GM21447 (cell line): ENCODE results near the gene COMMD4.

Source experiments
- ATAC-seq: cut with Tn5 transposase; IDR thresholded peaks from one replicate; pipeline ENCODE4 v1.9.1; 2021; ENCODE audit not compliant: unreplicated experiment

COMMD4 gene

DNA sequence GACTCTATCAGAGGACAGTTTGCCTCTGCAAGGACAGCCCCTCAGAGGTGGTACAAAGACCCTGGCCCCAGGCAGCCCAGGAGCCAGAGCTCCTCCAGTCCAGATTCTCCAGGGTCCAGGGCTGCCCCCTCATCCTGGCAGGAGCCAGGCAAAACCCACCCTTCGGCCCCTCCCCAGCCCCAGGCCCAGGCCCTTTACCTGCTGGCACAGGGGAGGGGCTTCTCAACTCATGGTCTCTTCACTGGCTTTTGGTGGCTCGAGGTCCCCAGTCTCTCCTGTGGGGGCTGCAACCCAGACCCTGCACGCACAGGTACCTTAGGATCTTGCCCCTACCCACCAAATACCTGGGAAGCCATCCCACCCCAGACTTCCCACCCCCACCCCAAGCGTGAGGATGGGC, 19.5 kb downstream of the COMMD4 start:
- no peak for ATAC-seq

DNA sequence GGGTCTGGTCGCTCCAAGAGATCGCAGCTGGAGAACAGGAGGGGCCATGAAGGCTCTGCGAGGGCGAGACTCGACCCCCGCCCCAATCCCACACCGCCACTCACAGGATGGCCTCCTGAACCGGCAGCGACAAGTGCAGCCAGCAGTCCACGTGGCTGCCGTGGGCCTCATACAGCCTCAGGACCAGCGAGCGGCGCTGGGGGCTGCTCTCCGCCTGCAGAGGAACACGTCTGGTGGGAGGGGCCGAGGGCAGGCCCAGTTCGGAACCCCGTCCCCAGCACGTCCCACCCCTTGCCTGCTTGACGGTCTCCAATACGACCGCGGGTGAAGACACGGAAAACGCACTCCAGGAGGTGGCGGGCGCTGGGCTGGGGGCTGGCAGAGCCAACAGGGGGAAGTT, 20.1 kb downstream of the COMMD4 start:
- ATAC-seq: no peak

DNA sequence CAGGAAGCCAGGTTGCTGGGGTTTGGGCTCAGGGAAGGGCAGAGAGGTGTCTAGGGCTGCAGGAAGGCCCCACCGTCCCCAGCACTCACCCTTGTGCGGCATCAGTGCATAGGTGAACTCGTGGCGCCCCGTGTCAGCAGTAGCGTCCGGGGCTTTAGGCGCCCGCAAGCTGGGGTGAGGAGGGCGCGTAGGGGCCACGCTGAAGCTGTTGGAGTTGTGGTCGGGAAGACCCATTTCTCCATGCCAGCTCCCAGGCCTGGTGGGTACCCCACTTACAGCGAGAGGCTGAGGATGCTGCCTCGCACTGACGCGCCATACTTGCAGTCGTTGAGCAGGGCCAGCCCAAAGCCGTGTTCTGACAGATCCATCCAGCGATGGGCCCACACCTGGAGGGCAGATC, 20.7 kb downstream of the COMMD4 start:
- no peak for ATAC-seq

DNA sequence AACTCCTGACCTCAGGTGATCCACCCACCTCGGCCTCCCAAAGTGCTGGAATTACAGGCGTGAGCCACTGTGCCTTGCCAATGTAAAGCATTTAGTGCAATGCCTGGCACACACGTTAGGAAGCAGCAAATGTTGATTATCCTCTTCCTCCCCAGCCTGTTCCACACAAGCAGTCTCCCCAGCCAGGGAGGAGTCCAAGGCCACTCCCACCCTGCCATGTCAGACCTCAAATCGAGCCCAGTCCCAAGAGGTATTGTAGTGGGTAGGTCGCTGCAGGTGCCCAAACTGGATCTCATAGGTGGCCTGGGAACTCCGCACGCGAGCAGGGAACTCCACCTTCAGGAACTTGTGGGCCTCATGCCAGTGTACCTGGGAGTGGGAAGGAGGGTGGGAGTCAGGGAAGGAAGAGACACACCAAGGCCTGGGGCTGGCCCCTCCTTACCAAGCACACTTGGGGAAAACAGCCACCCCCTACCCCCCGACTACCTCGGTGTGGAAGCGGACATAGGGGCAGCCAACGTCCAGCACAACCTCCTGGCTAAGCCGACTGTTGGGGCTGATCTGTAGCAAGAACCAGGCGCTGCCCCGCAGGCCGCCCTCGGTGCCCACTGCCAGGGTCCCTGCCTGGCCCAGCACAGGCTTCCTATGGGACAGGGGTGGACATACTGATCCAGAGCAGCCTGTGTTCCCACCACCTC, 22.3 kb downstream of the COMMD4 start:
- no peak for ATAC-seq

DNA sequence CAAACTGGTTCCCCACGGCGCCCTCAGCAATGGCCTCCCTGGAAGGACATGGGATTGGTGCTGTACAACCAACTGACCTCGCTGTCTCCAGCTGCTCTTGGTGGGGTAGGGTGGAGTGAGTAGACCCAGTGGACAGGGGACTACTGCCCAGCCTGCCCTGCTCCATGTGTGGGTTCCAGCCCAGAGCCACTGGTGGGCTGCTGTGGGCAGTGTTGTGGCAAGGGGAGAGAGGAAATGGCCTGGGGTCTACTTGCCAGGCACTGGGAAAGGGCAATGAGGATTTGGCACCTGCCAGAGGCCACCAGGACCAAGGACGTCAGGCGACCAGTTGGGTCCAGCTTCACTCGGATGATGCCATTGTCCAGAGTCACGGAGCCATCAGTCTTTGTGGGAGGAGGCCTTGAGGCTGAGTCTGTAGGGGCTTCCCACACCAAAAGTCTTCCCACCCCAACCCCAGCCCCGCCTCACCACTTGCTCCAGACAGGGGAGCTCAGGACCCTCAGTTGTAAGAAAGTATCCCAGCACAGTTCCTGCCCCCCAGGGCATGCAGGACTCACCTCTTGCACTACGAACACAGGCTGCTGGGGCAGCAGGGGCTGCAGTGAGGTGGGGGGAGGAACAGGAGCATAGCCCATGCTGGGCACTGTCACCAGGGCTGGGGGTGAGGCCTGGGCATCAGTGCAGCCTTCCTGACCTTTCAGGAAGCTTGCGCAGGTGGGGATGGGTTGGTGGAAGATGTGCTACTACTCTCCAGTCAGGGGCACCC, 23.1 kb downstream of the COMMD4 start:
- no peak for ATAC-seq

DNA sequence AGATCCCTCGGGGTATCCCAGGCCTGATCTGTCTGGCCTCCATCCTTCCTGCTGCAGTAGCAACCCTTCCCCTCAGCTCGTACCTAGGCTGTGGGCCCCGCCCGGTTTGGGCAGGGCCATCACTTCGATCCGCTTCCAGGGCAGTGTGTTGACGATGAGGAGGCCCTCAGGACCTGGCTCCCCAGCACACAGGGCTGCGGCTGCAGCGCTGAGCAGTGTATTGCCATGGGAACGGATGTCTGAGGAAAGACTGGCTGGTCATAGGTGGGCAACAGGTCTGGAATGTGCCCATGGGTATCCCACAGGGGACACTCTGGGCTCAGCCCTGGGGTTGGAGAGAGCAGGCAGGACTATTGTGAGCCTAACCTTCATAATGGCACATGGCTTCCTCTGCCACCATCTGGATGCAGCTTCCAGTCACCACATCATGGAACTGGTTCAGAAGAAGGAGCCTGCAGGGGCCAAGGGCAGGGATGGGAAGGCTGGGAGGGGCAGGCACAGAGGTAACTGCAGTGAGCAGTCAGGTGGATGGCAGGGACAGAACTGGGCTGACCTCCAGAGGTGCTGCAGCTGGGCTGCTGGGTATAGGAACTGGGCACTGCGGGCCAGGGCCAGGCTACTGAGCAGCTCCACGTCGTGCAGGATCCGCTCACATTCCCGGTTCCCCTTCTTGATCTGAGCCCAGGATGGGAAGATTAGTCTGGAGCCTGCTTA, 23.8 kb downstream of the COMMD4 start:
- no peak for ATAC-seq

DNA sequence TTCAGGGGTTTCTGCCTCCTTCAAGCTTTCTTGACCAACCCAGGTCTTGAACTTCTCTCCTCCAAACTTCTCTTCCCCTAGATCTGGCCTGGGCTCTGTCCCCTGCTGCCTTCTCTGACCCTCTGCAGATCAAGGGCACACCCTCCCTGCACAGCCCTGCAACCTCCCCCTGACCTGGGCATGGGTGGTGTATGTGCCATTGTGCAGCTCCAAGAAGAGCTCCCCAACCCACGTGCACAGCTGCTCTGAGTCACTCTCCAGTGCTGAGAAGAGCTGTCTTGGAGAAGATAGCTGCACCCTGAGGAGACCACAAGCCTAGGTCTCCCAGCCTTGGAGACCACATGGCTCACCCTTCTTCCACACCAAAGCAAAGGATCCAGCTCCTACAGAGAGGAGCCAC, 24.5 kb downstream of the COMMD4 start:
- no peak for ATAC-seq

DNA sequence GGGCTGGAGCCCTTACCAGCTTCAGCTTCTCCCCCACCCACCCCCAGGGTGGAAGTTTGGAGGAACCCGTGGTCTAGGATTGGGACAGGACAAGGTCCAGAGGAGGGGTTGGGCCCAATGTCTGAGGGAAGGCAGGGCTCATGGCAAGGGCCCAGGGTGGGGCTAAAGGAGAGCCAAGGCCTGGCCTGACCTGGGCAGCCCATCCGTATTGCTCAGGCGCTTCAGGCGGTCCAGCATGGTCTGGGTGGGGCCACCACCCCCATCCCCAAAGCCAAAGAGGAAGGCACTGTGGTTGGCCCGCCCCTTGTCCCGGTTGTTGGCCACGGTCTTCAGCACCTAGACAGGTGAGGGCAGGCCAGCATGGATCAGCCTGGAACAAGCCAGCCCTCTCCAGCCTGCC, 25.0 kb downstream of the COMMD4 start:
- no peak for ATAC-seq

DNA sequence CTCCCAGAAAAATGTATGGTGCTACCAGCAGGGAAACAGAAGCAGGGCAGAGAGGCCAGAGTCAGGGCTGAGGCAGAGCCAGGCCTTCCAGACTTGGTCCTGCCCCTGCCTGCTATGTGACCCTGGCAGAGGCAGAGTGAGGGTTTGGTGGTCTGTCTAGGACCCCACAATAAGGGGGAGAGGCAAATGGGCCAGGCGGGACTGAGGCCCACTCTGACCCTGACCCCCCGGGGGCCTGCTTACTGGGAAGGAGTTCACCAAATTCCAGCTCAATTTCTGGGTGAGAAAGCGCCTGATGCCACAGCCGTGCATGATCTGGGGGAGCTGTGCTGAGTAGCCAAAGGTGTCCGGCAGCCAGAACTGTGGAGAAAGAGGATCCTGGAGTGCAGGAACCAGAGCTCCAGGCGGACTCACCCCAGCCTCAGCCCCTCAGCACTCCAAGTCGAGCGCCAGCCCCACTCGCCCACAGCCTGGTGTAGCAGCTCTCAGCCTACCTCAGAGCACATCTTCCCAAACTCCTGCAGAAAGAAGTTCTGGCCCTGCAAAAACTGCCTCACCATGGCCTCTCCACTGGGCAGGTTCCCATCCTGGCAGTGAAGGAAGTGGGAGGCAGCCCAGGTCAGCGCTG, 25.6 kb downstream of the COMMD4 start:
- no peak for ATAC-seq

DNA sequence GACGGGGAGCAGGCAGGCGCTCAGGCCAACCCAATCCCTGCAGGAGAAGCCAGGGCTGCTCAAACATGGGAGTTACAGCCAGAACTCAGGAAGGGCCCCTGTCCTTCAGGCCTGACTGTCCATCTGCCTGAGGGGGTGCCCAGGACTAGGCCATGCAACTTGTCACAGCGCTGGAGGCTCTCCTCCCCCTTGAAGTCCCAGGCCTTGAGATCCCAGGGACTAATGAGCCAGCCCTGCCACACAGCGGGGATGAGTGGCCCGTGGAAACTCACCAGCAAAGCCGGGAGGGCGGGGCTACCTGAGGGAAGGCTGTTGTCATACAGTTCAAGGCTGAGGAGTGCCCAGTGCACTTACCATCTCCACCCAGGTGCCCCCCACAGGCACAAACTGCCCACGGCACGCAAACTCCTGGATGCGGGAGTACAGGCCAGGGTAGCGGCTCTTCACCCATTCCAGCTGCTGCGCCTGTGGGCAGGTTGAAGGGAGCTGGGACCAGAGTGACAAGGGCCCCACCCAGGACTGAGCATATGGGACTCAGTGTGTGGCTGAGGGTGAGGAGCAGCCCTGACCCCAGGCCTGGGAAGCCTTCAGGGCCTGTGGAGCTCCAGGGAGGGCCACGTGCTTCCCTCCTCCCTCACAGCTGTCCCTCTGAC, 26.3 kb downstream of the COMMD4 start:
- no peak for ATAC-seq

DNA sequence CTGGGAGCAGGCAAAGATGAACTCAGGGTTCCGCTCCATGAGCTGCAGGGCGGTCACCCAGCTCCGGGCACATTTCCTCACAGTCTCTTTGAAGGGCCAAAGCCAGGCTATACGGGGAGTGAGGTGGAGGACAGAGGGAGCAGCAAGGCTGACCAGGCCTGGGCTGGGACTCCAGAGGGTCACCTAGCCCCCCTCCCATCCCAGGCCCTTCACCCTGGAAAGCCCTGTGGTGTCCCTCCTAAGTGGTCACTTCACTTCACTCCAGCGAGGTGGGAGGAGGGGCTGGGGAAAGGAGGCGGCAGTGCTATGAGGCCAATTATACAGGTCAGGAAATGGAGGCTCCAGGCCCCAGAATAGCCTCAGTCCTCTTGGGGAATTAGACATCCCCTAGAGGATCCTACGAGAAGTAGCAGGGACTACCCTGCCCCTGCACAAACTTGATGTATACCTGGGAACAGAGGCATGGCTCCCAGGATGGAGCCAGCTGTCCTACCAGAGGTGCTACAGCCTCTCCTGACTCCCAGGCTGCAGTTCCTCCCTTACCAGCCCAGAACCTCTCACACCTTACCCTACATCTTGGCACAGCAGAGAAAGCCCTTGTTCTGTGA, 26.9 kb downstream of the COMMD4 start:
- ATAC-seq: no peak

DNA sequence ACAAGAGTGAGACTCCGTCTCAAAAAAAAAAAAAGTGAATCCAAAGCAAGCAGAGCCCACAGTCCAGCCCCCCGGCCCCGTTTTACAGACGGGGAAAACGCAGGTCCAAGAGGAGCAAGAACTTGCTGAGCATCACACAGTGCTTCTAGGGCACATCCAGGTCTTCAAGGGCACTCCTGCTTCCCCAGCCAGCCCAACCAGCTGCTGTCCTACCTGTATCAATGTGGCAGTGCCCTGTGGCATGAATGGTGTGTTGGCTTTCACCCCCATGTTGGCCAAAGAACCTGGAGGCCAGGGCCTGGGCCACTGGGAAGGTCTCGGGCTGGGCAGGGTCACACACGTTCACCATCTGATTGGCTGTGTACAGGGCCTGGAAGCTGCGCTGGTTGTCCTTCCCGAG, 27.9 kb downstream of the COMMD4 start:
- ATAC-seq: no peak

DNA sequence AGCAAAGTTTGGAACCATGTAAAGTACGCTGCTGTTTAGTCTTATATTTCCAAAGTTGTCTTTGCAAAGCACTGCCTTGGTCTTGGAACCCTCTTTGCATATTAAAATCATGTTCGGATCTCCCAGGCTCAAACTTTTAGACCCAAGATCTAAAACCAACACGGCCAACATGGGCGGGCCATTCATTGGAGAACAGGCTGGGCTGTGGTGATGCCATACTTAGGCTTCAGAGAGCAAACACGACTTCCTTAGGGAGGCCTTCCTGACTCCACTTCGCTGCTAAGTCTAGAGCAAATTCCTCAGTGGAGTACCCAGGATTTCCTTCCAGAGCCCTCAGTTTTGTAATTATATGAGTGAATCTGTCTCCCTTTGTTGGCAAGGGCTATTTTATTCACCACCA, 29.0 kb downstream of the COMMD4 start:
- ATAC-seq: no peak

DNA sequence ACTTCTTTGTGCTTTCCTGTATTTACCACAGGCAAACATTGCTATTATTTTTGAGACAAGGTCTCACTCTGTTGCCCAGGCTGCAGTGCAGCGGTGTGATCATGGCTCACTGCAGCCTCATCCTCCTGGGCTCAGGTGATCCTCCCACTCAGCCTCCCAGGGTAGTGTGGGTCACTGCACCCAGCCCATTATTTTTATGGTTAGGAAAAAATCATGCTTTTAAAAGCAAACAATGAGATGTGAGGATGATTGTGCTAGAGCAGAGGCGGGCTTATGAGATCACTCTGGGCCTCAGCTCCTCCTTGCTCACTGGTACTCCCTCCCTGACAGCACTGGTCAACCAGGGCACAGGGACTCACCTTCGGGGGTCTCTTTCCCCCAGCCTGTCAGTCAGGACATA, 30.3 kb downstream of the COMMD4 start:
- no peak for ATAC-seq

DNA sequence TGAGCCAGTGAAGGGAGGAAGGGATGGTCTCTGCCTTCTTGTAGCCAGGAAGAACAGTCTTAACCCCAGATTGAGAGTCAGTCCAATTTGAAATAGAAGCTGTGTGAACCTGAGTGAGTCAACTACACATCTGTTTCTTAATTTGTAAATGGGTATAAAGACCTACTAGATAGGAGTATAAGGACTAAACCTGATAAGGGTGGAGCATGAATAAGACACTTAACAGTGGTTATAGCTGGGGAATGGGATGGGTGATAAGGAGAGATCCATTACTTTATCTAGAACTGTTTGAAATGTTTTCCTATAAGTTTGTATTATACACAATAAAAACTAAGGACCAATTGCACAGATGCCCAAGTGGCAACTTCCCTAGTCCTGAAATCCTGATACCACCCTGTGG, 31.1 kb downstream of the COMMD4 start:
- no peak for ATAC-seq

DNA sequence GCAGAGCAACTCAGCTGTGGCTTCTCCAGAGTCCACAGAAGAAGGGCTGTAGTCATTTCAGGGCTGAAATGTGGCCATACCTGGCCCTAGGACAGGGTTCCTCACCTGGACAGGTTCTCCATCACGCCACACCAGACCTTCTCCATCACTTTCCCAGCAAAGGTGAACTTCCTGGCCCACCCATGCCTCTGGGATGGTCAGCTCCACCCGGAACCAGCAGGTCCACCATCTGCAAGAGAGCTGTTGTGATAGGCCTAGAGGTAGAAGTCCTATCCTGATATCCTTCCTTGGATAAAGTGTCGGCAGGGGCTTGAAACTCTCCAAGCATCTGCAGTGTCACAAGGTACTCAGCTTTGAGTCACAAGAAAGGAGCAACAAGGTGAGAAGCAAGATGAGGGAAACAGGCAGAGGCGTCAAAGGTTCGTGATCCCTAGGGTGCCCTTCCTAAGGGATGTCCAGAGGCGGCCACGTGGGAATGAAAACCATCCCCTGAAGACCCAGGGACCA, 31.6 kb downstream of the COMMD4 start:
- no peak for ATAC-seq

DNA sequence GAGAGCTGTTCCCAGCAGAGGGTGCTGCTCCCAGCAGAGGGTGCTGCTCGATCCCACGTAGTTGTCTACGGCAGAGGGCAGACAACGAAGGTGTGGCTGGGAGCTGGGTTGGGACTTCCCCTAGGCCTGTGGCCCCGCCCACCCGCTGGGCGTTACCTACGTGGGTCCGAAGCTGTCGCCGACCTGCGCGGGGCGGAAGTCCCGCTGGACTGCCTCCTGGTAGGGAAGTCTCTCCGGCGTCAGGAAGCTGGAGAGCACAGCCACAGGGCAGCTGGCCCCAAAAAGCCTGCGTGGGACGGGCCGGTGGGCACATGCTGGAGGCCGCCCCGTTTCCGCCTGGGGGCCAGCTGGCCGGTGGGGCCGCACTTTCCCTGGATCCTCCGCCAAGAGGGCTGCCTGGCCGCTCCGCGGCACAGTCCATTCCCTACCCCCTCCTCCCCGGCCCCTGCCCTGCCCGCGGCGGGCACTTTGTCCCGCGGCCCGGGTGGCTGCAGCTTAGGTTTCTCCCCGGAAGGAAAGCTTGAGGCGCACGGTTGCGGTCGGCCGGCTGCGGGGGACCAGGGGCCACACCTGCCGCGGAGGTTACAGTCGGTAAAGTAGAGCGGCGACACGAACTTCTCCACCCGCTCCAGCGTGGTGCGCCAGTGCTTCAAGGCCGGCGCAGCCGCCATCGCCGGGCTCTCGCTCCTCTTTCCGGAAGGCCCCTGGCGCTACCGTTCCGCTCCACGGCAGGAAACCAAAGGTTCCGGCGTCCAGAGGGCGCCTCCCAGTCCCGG, 32.2 kb downstream of the COMMD4 start, which contains the start of gene MAN2C1:
Gene MAN2C1, minus strand, starts transcription at position 695 of the 776 bp plus-strand sequence. Its CDS starts 24 bp downstream, at position 671.
- ATAC-seq: peak; percentile 83

DNA sequence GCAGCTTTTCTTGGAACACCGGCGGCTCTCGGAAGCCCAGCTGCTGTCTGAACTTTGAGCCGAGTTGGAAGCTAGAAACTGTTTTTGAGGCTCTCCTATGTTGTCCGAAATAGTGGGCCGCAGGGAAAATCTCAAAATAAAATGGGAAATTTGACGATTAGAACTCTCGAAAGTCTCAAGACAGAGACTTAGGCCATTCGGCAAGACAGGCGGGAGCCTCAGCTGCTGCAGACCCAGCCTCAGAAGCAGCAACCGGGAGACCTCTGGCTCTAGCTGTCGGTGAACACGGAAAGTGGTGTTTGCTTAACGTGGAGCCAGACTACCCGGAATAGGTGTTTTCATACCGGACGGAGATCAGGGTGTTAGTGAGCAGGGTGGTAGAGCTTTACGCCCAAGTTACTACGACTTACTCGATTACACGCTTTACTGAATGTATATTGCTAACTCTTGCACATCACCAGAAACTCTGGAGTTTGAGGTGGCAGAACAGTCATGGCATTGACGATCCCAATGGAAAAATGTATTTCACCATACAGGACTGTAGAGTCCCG, 32.9 kb downstream of the COMMD4 start:
- ATAC-seq: peak; percentile 19

DNA sequence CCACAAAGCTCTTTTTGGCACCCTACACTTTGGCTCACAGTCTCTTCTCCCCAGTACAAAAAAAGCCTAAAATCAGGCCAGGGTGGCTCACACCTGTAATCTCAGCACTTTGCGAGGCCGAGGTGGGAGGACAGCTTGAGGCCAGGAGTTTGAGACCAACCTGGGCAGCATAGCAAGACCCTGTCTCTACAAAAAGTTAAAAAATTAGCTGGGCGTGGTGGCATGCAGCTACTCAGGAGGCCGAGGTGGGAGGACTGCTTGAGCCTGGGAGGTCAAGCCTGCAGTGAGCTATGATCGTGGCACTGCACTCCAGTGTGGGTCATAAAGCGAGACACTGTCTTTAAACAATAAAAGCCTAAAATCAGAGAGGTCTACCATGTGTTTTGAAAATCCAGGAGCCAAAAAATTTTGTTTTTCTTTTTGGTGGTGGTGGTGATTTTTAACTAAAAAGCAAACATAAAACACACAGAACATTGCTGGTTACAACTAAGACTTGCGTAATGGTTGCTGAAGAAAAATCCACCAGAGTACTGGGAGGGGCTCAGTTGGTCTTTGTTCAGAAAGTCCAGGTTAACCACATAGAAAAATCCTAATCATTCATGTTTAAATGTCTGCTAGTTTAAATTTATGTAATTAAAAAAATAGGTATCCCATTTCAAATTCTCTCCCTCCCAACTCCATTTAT, 34.2 kb downstream of the COMMD4 start:
- no peak for ATAC-seq
